Measurements from ENCODE around the gene TSC2.

GRCh38 chr16:2090481-2090776 lies 42.6 kb downstream of the TSC2 start:
- TF ChIP-seq CTCF (conservative IDR thresholded peaks at IDR 0.05 in 1 of 2, IDR thresholded peaks at IDR 0.05 in 1 of 2; ENCODE audit: low read depth in 1 of 2, low read length in 2 of 2), result no peak
- no peak for TF ChIP-seq EZH2 (IDR thresholded peaks at IDR 0.05; ENCODE audit: low read length, missing control alignments)
